NCI-H2196 treated with DMSO at 0.1 percent for 48 hours (cell line): ENCODE results near the gene PEX12.
A peak's percentile ranks its signal among the peaks of the same experiment; 100 is the strongest.
"Not testable (repeated sequence)": the region's sequence is repeated elsewhere in the genome, so short reads cannot be mapped to it uniquely, and the experiment has no call there.

Source experiments
- DNase-seq: peaks from one replicate; lab custom pipeline; 2025; ENCODE audit not compliant: unreplicated experiment; lab: John Stamatoyannopoulos, UW

The PEX12 gene

DNA sequence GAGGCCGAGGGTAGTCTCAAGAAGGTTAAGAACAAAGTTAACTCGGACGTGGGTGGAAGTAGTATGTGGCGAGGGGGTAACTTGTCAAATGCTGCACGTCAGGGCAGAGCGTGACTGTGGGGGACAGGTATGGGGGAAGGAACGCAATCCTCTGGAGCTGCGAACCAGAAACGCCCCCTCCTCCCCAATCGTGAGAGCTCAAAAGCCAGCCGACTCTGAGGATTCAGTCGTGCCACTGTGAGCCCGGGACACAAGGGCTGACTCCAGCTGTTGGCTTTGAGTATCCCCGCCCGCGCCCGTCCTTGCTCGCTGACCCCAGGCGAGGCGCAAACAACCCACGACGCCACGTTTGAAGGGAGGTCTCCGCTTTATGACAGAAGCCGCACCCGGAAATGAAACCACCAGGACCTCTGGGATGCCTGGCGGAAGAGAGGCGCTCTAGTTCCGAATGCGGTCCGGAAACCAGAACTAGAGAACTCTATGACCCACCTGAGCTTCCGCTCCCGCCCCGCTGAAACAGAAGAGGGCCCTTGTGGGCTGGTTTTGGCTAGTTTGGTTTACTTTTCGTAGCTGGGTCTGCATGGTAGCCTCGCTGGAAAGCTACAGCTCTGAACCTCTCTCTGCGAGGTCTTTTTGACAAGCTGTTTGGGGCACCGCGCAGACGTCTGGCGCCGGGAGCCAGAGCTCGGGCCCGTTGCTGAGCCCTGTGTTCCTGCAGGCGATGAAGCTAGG lies at the start of gene PEX12:
Gene PEX12, minus strand, starts transcription at position 375 of the 732 bp plus-strand sequence. CDS start 550 bp downstream, outside the sequence.
- peak; percentile 42 for DNase-seq

- DNase-seq, result no peak
Measured at GRCh38 chr17:35627417-35627816, 49.0 kb upstream of the PEX12 start.

DNA sequence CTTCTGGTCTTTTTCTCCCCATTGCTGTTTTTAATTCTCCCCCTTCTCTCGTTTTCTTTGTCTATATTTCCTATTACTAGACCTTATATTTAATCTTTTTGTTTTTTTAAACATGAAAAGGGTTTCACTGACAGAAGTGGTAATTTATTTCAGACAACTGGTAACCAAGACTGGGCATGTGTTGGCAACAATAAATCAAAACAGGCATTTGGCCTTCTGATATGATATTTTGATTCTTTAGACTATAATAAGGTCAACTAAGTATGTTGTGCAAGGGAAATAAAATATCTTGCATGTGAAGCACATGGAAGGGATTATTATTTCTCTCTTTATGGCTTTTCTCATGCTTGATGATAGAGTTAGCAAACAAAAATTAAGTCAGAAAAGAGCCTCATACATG lies 43.4 kb upstream of the PEX12 start:
- DNase-seq, result no peak

DNA sequence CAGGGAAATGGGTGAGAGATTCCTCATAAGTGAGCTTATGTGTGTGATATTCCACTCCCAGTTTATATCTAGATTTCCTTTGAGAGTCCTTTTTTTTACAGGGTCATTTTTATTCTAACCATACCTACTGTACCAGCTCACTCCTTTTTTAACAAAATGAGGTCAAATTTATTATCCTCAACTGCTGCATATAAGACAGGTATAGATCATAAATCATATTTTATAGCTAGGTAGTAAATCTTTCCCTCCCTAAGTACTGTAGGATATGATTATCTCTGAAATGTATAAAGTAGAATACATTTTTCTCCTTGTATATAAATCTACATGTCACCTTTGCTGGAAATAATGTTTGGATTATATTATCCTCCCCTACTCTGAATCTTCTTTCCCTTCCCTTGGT lies 40.3 kb upstream of the PEX12 start:
- DNase-seq, result no peak

DNA sequence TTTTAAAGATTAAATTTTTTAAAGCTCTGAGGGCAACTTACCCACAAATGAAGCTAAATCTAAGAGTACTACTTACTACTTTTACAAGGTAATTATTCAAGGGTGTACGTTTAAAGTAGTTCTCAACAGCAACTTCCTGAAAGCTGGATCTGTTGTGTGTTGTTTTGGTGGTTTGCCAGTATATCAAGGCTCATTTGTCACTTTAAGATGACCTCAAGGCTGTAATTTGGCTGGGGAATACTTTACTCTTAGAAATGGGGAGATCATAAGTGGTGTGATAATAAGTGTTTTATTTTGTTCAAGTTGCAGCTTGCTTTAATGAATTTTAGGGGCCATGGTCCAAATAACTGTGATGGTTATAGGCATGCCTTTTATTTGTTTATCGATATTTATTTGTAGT lies 39.1 kb upstream of the PEX12 start:
- DNase-seq, result no peak

DNA sequence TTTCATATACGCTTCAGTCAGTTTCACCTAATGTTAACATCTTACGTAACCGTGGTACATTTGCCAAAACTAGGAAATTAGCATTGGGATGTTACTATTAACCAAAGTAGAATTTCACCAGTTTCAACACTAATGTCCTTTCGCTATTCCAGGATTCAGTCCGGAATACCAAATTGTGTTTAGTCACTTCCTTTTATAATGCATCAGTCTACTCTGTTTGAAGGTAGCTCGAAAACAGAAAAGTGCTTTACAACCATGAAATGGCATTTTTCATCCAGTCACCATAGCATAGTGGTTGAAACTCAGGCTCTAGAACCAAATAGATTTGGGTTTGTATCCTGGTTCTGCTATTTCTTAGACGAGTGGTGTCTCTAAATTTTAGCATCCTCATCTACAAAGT lies 38.2 kb upstream of the PEX12 start:
- DNase-seq, result no peak

- DNase-seq, result no peak
Measured at GRCh38 chr17:35614810-35615209, 36.4 kb upstream of the PEX12 start.

GRCh38 chr17:35612924-35613521 lies 34.7 kb upstream of the PEX12 start:
- DNase-seq, result peak; percentile 19

DNA sequence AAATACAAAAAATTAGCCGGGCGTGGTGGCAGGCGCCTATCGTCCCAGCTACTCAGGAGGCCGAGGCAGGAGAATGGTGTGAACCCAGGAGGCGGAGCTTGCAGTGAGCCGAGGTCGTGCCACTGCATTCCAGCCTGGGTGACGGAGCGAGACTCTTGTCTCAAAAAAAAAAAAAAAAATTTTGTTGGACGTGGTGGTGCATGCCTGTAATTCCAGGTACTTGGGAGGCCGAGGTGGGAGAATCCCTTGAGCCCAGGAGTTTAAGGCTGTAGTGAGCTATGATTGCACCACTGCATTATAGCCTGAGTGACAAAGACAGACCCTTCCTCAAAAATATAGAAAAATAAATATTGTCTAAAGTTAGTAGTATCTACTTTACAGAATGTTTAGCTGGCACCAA lies 32.4 kb upstream of the PEX12 start:
- DNase-seq, result not testable (repeated sequence)

- no peak for DNase-seq
Measured at GRCh38 chr17:35609831-35610230, 31.5 kb upstream of the PEX12 start.

- no peak for DNase-seq
Measured at GRCh38 chr17:35607239-35607847, 29.0 kb upstream of the PEX12 start.

DNA sequence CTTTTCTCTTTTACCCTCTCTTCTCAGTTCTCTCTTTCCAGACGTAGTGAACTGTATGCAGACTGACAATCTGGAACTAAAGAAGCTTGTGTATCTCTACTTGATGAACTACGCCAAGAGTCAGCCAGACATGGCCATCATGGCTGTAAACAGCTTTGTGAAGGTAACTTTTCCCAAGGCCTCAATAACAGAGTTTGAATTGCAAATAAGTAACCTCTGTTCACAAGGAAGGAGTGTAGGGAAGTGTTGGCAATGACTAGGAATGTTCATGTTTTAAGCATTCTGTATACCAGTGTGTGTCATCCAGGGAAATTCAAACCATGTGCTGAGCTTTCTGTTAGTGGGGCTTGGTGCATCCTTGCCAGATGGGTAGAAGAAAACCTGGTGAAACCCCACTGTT lies 27.3 kb upstream of the PEX12 start:
- DNase-seq, result no peak

DNA sequence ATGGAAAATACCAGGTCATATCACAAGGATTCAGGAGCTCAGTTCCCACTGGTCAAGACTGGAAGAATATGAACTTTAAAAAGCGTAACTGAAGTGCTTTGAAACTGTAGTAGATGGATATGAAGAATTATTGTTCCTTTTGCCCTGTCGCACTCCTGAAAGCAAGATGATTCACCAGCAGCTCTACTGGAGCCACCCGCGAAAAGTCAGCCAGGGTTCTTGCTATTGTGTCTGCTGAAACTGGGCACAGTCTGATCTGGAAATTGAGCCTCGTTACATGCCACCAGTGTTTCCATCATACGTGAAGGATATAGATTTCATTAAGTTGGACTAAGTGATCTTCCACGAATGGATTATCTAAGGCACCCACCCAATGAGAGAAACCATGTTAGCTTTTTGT lies 25.3 kb upstream of the PEX12 start:
- no peak for DNase-seq

GRCh38 chr17:35597604-35598003 lies 19.2 kb upstream of the PEX12 start:
- DNase-seq, result no peak

- DNase-seq, result no peak
Measured at GRCh38 chr17:35596530-35597233, 18.3 kb upstream of the PEX12 start.

- DNase-seq, result no peak
Measured at GRCh38 chr17:35596072-35596471, 17.7 kb upstream of the PEX12 start.

GRCh38 chr17:35588196-35588920 lies 10.0 kb upstream of the PEX12 start:
- DNase-seq, result peak; percentile 1

- peak; percentile 65 for DNase-seq
Measured at GRCh38 chr17:35587074-35587961, 8.9 kb upstream of the PEX12 start, which contains the start of gene AP2B1. AP2B1 (plus strand) TSS chr17:35587322; CDS start chr17:35594031, 6,709 bp downstream.

DNA sequence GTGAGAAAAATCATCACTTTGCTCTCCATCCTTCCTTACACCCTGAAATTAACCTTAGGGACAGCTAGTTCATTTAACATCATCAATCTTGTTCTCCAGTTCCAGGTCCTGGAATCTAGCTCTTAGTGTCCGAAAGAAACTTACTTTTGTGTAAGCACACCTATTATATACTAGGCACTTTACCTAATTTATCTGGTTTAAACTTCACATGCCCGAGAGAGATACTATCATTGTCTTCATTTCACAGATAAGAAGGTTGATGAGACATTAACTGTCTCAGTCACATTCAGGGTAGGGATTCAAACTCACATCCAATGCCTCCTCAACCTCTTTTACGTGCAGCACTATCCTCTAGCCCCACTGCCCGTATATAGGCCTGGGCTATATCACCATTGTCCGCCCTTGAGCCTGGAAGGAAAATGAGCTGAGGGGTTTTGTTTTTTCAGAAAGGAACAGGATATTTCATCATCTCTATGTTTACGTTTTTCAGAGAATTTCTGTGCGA lies 8.2 kb upstream of the PEX12 start:
- DNase-seq, result no peak

- no peak for DNase-seq
Measured at GRCh38 chr17:35584061-35584460, 5.7 kb upstream of the PEX12 start.
